ENCODE measurements around the gene GUCA2A.
A peak's percentile ranks its signal among the peaks of the same experiment; 100 is the strongest.

GUCA2A gene

DNA sequence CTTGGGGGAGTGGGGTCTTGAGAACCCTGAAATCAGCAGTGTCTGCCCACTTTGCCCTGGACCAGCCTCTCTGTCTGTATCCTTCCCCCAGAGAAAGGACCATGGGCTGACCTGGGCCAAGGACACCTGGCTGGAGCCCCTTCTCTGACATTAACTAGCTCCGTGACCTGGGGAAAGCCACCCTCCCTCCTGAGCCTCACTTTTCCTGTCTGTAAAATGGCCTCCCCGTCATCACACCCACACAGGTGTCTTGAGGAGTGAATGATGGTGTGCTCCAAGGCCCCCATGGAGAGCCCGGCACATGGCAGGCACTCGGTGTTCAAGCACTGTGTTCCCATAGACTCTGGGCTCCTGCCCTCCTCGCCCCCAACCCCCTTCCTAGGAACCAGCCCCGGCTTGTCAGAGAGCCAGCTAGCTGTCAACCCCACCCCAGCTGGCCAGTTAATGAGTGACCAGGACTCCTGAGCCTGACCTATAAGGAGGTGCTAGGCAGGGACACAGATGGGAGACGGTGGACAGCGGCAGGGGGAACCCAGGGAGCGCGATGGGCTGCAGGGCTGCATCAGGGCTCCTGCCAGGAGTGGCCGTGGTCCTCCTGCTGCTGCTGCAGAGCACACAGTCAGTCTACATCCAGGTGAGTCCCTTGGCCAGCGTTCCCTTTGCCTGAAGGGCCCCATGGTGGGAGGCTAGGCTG lies 11.5 kb downstream of the GUCA2A start, which contains the start of gene GUCA2B:
Gene GUCA2B, plus strand, starts transcription at position 504 of the 694 bp plus-strand sequence. Its CDS starts 41 bp downstream, at position 545.
- DNase-seq = no peak

DNA sequence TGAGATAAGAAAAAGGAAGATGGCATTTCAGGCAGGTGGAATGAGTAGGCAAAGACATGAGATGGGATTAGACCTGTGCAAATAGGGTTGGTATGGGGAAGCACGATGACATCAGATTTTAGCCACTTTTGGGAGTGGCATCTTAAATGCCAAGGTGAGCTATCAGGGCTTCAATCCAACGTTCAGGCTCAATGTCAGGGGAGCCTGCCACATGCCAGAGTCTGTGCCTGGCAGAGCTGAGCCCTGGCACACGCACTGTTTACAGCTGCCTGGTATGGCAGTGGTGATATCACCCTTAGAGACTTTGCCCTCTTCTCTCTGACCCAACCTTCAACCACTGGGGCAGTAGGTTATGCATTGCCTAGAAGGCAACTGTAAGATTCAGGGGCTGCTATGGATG lies 12.4 kb downstream of the GUCA2A start:
- DNase-seq = no peak

DNA sequence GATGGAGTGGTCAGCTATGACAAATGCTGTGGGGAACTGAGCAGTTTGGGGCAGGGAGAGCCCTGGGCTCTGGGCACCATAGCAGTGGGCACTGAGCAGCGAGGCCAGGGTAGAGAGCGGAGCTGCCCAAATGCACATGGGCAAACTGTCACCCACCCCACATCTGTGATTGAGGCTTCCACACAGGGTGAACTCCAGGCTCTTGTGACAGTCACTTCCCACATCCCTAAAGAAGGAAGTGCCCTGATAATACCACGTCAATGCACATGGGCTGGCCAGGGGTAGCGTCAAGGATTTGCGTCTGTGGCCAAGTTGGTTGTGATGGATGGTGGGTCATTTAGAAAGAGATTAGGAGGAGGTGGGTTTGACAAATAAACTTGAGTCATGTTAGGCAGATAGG lies 13.9 kb downstream of the GUCA2A start:
- DNase-seq = peak; percentile 32

DNA sequence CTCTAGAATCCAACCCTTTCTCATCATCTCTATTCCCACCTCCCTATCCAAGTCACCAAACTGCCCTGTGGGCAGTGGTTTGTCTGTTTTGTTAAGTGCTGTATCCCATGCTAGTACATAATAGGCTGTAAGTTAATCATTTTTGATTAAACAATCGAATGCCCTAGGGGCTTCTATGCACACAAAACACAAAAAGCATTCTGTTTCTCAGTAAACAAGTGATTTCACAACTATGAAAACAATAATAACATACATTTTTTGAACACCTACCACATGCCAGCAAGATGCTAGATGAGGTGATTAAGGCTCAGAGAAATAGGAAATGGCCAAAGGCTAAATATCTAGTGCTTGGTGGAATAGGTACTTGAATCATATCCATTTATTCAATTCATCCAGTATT lies 16.4 kb downstream of the GUCA2A start:
- no peak for DNase-seq

DNA sequence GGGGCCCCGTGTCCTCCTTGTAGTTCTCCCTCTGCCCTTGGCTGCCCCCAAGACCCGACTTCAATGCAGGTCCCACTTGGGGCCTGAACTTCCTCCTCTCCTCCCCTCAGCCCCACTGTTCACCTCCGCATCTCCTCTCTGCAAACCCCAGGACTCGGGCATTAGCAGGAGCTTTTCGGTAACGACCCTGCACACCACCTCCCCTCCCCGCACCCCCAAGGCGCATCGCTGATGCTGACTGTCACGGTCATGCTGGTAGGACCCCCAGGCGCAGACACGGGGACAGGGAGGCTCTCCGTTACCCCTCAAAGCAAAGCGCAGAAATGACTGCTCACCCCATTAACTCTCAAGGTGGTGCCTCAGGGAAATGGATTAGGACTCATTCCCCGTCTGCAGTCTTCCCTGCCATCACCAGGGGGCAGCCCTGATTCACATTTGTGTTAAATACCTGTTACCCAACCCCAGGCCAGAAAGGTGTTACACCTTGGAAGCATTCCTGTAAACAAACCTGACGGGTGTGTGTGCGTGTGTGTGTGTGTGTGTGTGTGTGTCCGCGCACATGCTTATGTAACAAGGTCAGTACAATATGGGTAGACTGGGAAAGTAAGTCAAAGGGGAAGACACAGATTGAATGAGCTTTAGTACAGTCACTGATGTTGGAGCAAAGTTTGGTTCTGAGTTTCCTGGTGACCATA lies 17.8 kb downstream of the GUCA2A start:
- peak; percentile 63 for DNase-seq

DNA sequence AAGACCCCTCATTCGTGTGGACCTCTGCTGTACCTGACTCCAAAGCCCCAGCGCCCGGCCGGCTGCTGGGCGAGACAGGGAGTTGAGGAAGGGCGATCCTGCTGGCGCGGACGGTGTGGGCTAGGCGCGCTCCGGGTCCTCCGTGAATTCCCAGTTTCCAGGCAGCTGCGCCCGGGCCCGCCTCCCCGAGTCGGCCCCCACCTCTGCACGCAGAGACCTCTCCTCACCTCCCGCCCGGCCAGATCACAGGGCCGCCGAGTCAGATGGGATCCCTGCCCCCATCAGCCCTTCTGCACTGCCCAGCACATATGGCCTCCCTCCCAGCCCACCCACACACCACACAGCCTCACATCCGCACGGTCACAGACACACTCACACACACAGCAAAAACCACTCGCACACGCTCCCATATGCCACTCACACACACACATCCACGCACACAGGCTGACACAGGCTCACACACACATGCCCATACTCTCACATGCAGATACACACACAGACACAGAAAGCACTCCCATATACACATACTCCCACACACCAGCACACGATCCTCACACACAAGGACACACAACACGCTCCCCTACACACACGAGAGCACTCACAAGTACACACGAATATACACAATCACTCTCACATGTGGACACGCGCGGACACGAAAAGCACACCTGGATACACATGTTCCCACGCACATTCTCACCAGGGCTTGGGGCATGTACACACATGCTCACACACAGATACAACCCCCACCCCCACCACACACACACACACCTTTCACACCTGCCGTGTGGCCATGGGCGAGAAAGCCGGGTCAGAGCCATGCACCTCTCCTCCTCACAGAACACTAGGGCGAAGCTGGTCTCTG lies 18.6 kb downstream of the GUCA2A start:
- DNase-seq = no peak

DNA sequence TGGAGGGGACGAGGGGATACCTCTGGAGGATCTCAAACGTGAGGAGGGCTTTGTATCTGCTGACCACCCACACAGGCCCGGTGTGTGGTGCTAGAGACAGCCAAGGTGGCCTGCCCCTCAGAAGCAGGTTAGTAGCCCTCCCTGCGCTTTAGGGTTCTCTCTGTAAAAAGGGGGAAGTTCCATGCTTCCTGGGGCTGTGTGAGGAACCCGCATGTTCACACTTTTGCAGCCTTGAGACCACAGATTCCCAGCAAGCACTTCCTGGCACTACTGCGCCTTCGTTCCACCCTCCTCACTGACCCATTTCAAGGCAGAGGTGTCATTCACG lies 19.2 kb downstream of the GUCA2A start:
- no peak for DNase-seq

DNA sequence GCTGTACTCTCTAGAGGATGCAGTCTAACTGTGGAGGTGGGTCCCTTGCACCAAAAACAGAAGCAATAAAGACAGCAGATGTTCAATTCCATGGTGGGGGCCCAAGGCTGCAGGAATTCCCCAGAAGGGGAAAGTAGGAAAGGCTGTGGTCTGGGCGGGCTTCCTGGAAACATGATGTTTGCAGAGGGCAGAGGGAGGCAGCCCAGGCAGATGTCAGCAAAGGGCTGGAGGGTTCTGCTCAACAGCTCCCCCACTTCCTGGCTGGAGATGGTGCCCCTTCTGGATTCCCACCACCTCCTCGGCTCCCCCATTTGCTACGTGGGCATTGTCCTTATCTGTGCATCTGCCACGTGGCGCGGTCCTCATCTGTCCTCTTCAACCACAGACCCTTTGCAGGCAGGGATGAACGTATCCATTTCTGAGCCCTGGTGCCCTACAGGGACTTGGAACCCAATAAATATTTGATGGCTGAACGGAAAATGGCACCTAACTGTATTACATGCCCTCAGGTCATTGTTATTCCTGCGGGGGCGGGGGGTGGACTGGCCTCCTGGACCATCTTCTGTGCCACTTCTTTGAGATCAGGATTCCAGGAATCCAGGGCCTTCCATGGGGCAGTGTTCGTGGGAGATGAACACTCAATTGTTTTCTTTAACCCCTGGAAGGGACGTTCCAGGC lies 19.7 kb downstream of the GUCA2A start:
- no peak for DNase-seq

DNA sequence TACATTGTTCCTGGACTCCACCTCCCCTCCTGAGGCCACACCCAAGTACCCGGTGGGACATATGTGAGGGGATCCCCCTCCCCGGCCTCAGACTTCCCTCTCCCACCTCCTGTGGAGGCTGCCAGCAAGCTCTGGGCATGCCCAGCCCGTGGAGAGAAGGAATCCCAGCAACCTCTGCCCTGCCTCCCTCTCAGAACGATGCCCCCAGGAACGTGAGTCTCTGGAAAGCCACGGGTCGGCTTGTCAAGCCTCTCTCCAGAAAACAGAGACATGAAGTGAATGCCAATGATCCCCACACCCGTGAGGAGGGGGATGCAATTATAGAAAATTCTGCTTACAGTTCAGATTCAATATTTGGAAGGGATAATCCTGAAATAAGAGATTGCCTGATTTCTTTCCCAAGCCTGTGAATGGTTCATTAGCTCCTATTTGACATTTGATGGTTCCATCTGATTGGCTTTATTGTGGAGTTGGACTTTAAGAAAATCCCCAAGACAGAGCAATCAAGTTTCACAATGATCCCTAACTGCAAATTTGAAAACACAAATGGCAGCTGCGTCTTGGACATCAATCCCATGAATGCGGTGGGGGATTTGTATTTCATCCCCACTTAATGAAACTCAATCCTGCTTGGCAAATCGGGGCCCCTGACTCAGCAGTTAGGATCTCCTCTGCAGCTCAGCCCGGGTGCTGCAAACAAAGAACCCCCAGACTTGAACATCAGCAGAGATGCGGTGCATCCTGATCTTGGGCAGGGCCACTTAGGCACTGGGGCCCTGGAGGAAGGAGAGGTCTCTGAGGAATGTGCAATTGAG lies 20.4 kb downstream of the GUCA2A start:
- DNase-seq = no peak

DNA sequence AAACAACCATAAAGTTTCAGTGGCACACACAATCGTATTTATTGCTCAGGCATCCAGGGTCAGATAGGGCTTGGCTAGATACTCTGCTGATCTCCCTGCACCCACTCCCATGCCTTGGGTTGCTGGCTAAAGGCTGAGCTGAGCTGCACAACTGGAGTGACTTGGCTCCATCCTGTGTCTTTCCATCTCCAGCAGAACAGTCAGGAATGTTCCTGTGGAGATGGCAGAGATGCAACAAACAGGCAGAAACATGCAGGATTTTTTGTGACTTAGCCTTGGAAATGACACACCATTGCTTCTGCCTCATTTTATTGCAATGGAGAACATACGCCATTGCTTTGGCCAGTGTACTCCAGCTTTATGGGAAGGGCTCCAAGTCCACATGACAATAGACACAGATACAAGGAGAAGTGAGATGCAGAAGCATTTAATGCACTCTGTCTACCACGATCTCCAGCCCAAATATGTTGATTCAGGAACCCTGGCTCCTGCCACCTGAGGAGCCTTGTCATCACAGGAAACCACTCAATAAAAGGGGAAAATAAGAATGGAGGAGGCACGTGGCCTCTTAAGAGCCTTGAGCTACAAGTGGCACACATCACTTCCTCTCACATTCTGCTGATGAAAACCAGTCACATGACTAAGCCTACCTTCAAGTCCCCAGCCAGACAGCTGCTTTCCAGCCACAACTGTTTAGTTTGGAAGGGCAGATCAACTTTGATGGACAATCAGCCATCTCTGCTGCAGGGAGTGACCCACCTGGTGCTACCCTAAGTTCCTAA lies 21.5 kb downstream of the GUCA2A start:
- DNase-seq = no peak

DNA sequence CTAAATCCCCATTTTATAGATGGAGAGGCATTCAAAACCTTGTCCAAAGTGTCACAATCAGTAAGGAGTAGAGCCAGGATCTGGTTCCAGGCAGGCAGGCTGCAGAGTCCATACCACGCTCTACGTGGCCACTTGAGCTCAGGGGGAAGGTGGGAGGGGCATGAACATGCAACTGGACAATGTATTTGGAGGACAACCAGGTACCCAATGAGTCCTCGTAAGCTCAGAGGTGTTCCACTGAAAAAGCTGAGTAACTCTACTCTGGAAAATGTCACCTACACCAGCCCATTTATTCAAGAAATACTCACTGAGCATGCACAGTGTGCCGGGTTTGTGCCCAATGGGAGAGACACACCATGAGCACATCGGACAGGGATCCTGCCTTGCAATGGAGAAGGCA lies 22.6 kb downstream of the GUCA2A start:
- no peak for DNase-seq

DNA sequence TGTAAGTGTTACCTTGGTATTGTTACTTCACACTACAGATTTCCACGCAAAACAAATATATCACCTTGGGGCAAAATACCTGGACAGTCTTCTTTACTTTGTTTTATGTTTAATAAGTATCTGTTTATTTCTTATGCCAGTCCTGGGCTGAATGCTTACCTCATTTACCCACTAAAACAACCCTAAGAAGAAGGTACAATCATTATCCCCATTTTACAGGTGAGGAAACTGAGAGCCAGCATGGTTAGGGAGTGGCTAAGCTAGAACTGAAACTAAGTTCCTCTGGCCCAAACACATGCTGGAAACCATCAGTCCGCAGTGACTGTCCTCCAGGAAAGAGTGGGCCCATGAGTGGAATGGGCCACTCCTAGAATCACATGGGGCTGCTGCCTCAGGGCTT lies 24.4 kb downstream of the GUCA2A start:
- DNase-seq = no peak

DNA sequence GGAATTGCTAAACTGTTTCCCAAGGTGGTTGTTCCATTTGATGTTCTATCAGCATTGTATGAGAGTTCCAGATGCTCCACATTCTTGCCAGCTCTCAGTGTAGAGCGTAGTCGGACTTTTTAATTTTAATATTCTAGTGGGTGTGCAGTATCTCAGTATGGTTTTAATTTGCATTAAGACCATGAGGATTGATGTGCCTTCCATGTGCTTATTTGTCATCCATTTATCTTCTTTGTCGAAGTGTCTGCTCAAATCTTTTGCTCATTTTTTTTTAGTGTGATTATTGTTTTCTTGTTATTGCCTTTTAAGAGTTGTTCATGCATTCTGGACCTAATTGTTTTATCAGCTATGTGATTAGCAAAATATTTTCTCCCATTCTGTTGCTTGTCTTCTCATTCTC lies 25.1 kb downstream of the GUCA2A start:
- DNase-seq = no peak

DNA sequence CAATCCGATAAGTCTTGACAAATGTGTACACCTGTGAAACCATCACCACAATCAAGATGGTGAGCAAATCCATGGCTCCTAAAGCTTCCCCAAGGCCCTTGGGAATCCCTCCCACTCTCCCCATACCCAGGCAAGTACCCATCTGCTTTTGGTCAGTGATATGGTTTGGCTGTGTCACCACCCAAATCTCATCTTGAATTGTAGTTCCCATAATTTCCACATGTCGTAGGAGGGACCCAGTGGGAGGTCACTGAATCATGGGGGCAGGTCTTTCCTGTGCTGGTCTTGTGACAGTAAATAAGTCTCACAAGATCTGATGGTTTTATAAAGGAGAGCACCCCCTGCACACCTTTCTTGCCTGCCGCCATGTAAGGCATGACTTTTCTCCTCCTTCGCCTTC lies 26.0 kb downstream of the GUCA2A start:
- no peak for DNase-seq

DNA sequence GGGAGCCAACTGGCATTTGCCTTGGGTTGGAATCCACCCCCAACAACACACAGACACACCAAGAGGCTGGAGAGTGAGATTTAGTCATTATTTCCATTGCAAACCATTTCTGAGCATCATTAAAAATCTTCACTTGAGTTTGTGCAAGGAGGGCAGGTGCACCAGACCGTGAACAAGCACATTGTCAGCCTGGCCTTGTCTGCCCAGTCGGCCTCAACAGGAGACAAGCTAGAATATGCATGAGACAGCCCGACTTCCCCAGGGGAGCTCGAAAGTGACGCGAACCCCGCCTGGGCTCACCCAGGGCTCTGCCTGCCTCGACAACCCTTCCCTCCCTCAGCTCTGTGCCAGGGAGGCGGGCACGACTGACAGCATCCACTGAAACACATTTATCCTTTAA lies 26.8 kb downstream of the GUCA2A start:
- no peak for DNase-seq

DNA sequence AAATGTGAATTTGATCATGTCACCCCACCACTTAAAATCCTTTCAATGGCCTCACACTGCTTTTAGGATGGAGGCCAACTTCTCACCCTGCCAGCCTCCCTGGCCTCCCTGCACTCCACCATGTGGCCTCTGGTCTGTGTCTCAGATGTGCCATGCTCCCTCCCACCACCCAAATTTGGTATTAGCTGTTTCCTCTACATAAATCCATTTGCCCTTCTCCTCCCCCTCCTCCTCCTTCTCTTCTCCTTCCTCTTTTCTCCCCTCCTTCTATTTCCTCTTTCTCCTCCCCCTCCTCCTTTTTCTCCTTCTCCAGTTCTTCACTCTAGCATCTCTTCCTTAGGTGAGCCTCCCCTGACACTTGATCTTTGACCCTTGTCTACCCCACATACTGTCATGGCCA lies 28.1 kb downstream of the GUCA2A start:
- no peak for DNase-seq

DNA sequence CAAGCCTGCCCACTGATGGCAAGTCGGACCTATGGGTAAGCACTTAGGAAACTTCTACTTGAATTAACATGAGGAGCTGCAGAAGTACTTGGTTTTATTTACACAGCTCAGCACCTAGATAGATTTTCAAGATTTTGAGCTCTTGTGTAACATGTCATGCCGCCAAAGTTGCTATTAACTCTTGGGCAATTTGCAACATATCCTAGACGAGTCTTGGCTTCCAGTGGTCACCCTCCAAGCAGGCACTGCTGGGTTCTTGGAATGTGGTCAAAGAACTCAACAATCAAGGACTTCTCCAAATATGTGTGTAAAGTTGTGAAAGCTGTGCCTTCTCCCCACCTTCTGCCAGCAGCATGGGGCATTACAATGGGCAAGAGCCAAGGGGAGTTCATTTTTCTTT lies 29.1 kb downstream of the GUCA2A start:
- DNase-seq = no peak

DNA sequence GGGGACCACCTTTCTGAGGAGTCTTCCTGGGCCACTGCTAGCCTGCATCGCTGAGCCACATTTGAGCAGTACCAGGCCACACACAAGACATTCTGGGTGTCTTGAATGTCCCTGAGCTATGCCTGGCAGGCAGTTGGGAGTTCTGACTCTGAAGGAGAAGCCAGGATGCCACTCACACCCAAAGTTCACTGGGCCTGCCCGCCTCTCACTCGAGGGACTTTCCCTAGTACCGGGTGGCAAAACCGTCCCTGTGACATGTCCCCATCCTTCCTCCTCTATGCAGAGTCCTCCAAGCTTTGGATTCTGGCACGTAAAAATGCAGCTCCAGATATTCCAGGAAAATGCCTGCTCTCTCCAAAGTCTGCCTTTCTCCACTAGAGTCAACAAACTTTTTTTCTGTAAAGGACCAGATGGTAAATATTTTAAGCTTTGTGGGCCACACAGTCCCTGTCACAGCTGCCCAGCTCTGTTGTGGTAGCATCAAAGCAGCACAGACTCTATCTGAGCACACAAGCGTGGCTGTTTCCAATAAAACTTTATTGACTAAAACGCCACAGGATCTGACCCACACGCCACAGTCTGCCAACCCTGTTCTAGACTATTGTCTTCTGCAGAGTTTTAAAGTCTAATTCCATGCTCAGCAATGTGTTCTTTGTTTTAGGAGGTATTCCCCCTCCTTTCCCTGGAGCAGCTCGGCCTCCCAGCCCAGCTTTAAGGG lies 30.6 kb downstream of the GUCA2A start:
- no peak for DNase-seq

DNA sequence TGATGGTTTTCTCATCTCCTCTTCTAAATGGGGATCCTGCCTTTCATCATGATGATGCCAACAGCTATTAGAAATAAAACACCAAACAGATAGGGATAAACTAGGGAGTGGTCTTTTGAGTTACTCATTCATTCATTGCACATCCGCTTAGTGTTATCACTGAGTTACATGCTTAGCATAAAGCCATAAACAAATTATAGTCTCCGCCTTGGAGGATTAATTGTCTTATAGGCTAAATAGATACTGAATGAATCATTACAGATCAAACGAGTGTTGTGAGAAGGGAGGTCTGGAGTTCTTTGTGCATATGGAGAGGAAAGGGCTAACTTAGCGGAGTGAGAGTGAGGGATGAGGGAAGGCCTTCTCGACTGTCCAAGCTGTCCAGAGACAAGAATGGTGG lies 31.2 kb downstream of the GUCA2A start:
- DNase-seq = no peak

DNA sequence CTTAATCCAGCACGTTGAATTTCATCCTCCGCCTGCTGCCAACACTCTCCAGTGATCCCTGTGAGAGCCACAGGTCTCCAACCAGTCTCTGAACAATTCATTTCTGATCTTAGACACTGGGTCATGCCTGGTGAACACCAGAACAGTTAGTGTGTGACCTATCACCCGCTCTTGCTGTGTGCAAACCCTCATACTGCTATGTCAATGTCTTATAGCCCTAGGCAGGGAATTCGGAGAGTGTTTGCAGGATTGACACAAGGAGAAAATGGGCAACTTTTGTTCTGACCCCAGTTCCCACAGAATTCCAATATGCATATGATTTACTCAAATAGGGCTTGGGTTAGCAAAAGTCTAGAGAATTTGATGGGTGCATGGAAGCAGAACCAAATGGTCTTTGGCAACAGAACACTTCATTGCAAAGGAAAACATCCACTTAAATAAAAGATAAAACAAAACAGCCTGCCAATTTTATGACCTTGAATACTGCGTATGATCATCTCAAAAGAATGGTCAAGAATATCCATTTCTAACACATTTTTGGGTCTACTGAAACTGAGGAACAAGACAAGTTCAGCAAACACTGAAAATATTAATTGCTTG lies 34.4 kb downstream of the GUCA2A start:
- no peak for DNase-seq

DNA sequence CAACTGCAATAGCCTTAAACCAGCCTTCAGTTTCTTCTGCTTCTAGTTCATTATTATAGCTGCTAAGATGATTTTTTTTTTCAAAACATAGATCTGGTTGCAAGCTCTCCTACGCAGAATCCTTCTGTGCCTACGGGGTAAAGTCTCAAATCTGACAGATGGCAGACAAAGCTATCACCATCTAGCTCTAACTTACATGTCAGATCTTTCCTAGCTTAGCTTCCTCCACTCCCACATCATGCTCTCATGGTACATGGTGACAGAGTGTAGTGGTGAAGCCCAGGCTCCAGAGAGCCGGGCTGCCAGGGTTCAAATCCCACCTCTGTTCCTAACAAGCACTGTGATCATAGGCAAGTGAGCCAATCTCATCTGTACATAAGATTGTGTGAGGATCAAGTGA lies 35.6 kb downstream of the GUCA2A start:
- DNase-seq = no peak

Measured in suppressor macrophage treated with lipopolysaccharide for 4 hours (primary cell).